ENCODE data around the gene ZNF473. TPM values are rescaled to one million over a fixed set of nuclear protein-coding genes. Genes with fewer than 3 reads are reported as not detected.
"Not testable (repeated sequence)": the region's sequence is repeated elsewhere in the genome, so short reads cannot be mapped to it uniquely, and the experiment has no call there.

The ZNF473 gene
- total and polyA plus RNA-seq, 2 donors (not counting 1 experiment from before 2014, with no cell fraction given), result 5.5 to 9.8 TPM

DNA sequence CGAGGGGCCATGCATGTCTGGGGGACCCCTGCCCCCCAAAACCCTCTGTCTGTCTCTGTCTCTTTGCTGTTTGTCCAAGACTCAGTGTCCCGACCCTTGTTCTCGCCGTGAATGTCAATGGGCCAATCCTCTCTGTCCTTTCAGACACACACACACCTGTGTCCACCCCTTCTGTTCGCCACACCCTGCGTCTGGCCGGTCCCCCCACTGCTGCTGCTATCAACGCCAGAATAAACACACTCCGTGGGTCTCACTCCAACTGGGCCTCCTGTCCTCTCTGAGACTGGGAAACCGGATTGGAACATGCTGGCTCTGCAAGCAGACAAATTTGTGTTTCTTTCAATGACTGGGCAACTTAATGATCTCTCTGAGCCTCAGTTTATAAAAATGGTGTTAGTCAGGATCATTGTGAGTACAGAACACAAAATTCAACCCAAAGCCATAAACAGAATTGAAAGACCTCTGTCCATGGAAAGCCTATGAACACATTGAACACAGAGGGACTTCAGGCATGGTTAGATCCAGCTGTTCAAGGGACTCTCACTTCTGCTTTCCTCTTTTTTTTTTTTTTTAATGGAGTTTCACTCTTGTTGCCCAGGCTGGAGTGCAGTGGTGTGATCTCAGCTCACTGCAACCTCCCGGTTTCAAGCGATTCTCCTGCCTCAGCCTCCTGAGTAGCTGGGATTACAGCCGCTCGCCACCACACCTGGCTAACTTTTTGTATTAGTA lies 50.0 kb downstream of the ZNF473 start:
- H3K27ac Mint-ChIP-seq; H3K4me2 ChIP-seq (replicated peaks; ENCODE audit: low read depth, low read length, poor library complexity, severe bottlenecking); H3K9ac ChIP-seq (ENCODE audit: low read length); ATAC-seq (ENCODE audit: low read depth); H3K79me2 ChIP-seq (ENCODE audit: control insufficient read depth, insufficient read depth, low read length); H3K27ac ChIP-seq (ENCODE audit: low read length in 2 of 2); H3K4me3 Mint-ChIP-seq; H3K27me3 ChIP-seq (replicated peaks in 1 of 4; ENCODE audit: control extremely low read depth in 1 of 4, control insufficient read depth in 3 of 4, insufficient read depth in 4 of 4, low read length in 3 of 4); H2AFZ ChIP-seq (ENCODE audit: insufficient read depth, low read depth, low read length, poor library complexity, severe bottlenecking); H3K27me3 Mint-ChIP-seq; H3K4me1 Mint-ChIP-seq; POLR2A ChIA-PET; H3K36me3 ChIP-seq (replicated peaks in 1 of 2; ENCODE audit: control extremely low read depth in 1 of 2, control insufficient read depth in 1 of 2, extremely low read depth in 1 of 2, insufficient read depth in 2 of 2, low read length in 1 of 2); CTCF ChIA-PET; H3K9me3 Mint-ChIP-seq (ENCODE audit: insufficient read depth); H3K9me3 ChIP-seq (ENCODE audit: control extremely low read depth in 1 of 3, control insufficient read depth in 2 of 3, insufficient read depth in 1 of 3, low read length in 2 of 3); DNase-seq; intact Hi-C loops (cut with micrococcal nuclease); H3K4me3 ChIP-seq (ENCODE audit: control extremely low read depth in 1 of 5, extremely low read depth in 1 of 5, insufficient read depth in 1 of 5, low read depth in 2 of 5, low read length in 4 of 5); H3K4me1 ChIP-seq (ENCODE audit: control insufficient read depth in 2 of 2, insufficient read depth in 2 of 2, low read length in 2 of 2); H4K20me1 ChIP-seq (ENCODE audit: control insufficient read depth, insufficient read depth, low read length, poor library complexity, severe bottlenecking): not testable (repeated sequence)
- 67% methylated on average over 4 of the region's 14 CpGs for WGBS (ENCODE audit: insufficient coverage)

GRCh38 chr19:50076581-50077355 lies 51.0 kb downstream of the ZNF473 start:
- H3K4me3 ChIP-seq (ENCODE audit: control extremely low read depth in 1 of 5, extremely low read depth in 1 of 5, insufficient read depth in 1 of 5, low read depth in 2 of 5, low read length in 4 of 5); CTCF ChIA-PET; DNase-seq; H4K20me1 ChIP-seq (ENCODE audit: control insufficient read depth, insufficient read depth, low read length, poor library complexity, severe bottlenecking); H3K4me3 Mint-ChIP-seq; H3K27ac Mint-ChIP-seq; H3K9ac ChIP-seq (ENCODE audit: low read length); H3K4me1 ChIP-seq (ENCODE audit: control insufficient read depth in 2 of 2, insufficient read depth in 2 of 2, low read length in 2 of 2); H3K27me3 Mint-ChIP-seq; H3K9me3 ChIP-seq (ENCODE audit: control extremely low read depth in 1 of 3, control insufficient read depth in 2 of 3, insufficient read depth in 1 of 3, low read length in 2 of 3); H3K36me3 ChIP-seq (replicated peaks in 1 of 2; ENCODE audit: control extremely low read depth in 1 of 2, control insufficient read depth in 1 of 2, extremely low read depth in 1 of 2, insufficient read depth in 2 of 2, low read length in 1 of 2); H3K27ac ChIP-seq (ENCODE audit: low read length in 2 of 2); H2AFZ ChIP-seq (ENCODE audit: insufficient read depth, low read depth, low read length, poor library complexity, severe bottlenecking); H3K4me1 Mint-ChIP-seq; POLR2A ChIA-PET; H3K79me2 ChIP-seq (ENCODE audit: control insufficient read depth, insufficient read depth, low read length); H3K9me3 Mint-ChIP-seq (ENCODE audit: insufficient read depth); ATAC-seq (ENCODE audit: low read depth); H3K27me3 ChIP-seq (replicated peaks in 1 of 4; ENCODE audit: control extremely low read depth in 1 of 4, control insufficient read depth in 3 of 4, insufficient read depth in 4 of 4, low read length in 3 of 4); H3K4me2 ChIP-seq (replicated peaks; ENCODE audit: low read depth, low read length, poor library complexity, severe bottlenecking); intact Hi-C loops (cut with micrococcal nuclease): not testable (repeated sequence)
- 47% methylated on average over 3 of the region's 10 CpGs for WGBS (ENCODE audit: insufficient coverage)

DNA sequence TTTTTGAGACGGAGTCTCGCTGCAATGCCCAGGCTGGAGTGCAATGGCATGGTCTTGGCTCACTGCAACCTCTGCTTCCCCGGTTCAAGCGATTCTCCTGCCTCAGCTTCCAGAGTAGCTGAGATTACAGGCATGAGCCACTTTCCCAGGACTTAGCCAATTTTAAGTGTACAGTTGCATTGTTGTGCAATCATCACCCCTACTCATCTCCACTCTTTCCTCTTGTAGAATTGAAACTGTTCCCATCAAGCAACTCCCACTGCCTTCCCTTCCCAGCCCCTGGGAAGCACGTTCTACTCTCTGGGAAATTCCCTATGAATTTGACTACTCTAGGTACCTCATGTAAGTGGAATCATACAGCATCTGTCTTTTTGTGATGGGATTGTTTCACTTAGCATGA lies 53.2 kb downstream of the ZNF473 start:
- H4K20me1 ChIP-seq (ENCODE audit: control insufficient read depth, insufficient read depth, low read length, poor library complexity, severe bottlenecking); H2AFZ ChIP-seq (ENCODE audit: insufficient read depth, low read depth, low read length, poor library complexity, severe bottlenecking); ATAC-seq (ENCODE audit: low read depth); H3K4me1 ChIP-seq (ENCODE audit: control insufficient read depth in 2 of 2, insufficient read depth in 2 of 2, low read length in 2 of 2); H3K4me2 ChIP-seq (replicated peaks; ENCODE audit: low read depth, low read length, poor library complexity, severe bottlenecking); H3K4me1 Mint-ChIP-seq; CTCF ChIA-PET; DNase-seq; H3K27me3 ChIP-seq (replicated peaks in 1 of 4; ENCODE audit: control extremely low read depth in 1 of 4, control insufficient read depth in 3 of 4, insufficient read depth in 4 of 4, low read length in 3 of 4); H3K9ac ChIP-seq (ENCODE audit: low read length); H3K27ac ChIP-seq (ENCODE audit: low read length in 2 of 2); H3K79me2 ChIP-seq (ENCODE audit: control insufficient read depth, insufficient read depth, low read length); H3K9me3 Mint-ChIP-seq (ENCODE audit: insufficient read depth); intact Hi-C loops (cut with micrococcal nuclease); H3K27ac Mint-ChIP-seq; H3K4me3 ChIP-seq (ENCODE audit: control extremely low read depth in 1 of 5, extremely low read depth in 1 of 5, insufficient read depth in 1 of 5, low read depth in 2 of 5, low read length in 4 of 5); H3K4me3 Mint-ChIP-seq; H3K9me3 ChIP-seq (ENCODE audit: control extremely low read depth in 1 of 3, control insufficient read depth in 2 of 3, insufficient read depth in 1 of 3, low read length in 2 of 3); H3K27me3 Mint-ChIP-seq; POLR2A ChIA-PET; H3K36me3 ChIP-seq (replicated peaks in 1 of 2; ENCODE audit: control extremely low read depth in 1 of 2, control insufficient read depth in 1 of 2, extremely low read depth in 1 of 2, insufficient read depth in 2 of 2, low read length in 1 of 2): not testable (repeated sequence)
- WGBS (ENCODE audit: insufficient coverage), result 95% methylated on average over 3 of the region's 5 CpGs

- H2AFZ ChIP-seq (ENCODE audit: insufficient read depth, low read depth, low read length, poor library complexity, severe bottlenecking); H3K27ac ChIP-seq (ENCODE audit: low read length in 2 of 2); H3K27me3 Mint-ChIP-seq; H3K4me1 Mint-ChIP-seq; H3K9me3 Mint-ChIP-seq (ENCODE audit: insufficient read depth); H3K4me2 ChIP-seq (replicated peaks; ENCODE audit: low read depth, low read length, poor library complexity, severe bottlenecking); H3K79me2 ChIP-seq (ENCODE audit: control insufficient read depth, insufficient read depth, low read length); H4K20me1 ChIP-seq (ENCODE audit: control insufficient read depth, insufficient read depth, low read length, poor library complexity, severe bottlenecking); H3K9ac ChIP-seq (ENCODE audit: low read length); H3K9me3 ChIP-seq (ENCODE audit: control extremely low read depth in 1 of 3, control insufficient read depth in 2 of 3, insufficient read depth in 1 of 3, low read length in 2 of 3); H3K36me3 ChIP-seq (replicated peaks in 1 of 2; ENCODE audit: control extremely low read depth in 1 of 2, control insufficient read depth in 1 of 2, extremely low read depth in 1 of 2, insufficient read depth in 2 of 2, low read length in 1 of 2); H3K27me3 ChIP-seq (replicated peaks in 1 of 4; ENCODE audit: control extremely low read depth in 1 of 4, control insufficient read depth in 3 of 4, insufficient read depth in 4 of 4, low read length in 3 of 4); H3K4me3 Mint-ChIP-seq; H3K4me1 ChIP-seq (ENCODE audit: control insufficient read depth in 2 of 2, insufficient read depth in 2 of 2, low read length in 2 of 2); POLR2A ChIA-PET; intact Hi-C loops (cut with micrococcal nuclease); ATAC-seq (ENCODE audit: low read depth); CTCF ChIA-PET; H3K4me3 ChIP-seq (ENCODE audit: control extremely low read depth in 1 of 5, extremely low read depth in 1 of 5, insufficient read depth in 1 of 5, low read depth in 2 of 5, low read length in 4 of 5); DNase-seq; H3K27ac Mint-ChIP-seq: not testable (repeated sequence)
- no CpG with 5 or more reads among the region's 2 CpGs for WGBS (ENCODE audit: insufficient coverage)
Measured at GRCh38 chr19:50084440-50084839, 58.6 kb downstream of the ZNF473 start.

All from B cell (primary cell).